ENCODE measurements around the gene BEST1.

DNA sequence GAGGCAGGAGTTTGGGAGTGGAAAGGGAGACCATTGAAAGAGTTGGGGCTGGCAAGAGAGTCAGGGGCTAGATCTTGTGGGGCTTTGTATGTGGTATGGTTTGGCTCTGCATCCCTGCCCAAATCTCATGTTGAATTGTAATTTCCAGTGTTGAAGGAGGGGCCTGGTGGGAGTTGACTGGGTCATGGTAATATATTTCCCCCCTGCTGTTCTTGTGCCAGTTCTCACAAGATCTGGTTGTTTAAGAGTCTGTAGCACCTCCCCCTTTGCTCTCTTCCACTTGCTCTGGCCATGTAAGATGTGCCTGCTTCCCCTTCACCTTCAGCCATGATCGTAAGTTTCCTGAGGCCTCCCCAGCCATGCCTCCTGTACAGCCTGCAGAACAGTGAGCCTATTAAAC is 22.6 kb upstream of the BEST1 start:
- TF ChIP-seq POLR2A (IDR thresholded peaks at IDR 0.05; ENCODE audit: low read depth, low read length): no peak
- no peak for TF ChIP-seq POLR2AphosphoS5 (IDR thresholded peaks at IDR 0.05; ENCODE audit: low read depth, low read length)
- TF ChIP-seq PAX5 (IDR thresholded peaks at IDR 0.05; ENCODE audit: insufficient read depth, low read length, severe bottlenecking): no peak
- no peak for TF ChIP-seq POU2F2 (IDR thresholded peaks at IDR 0.05; ENCODE audit: low read depth, low read length)
- TF ChIP-seq TAF1 (IDR thresholded peaks at IDR 0.05; ENCODE audit: low read depth, low read length): no peak
- no peak for TF ChIP-seq SPI1 (IDR thresholded peaks at IDR 0.05; ENCODE audit: low read depth, low read length)
